H1 (cell line): ENCODE data around the gene MIPOL1.

Experiments used
- CHD1 ChIP-seq: IDR thresholded peaks from 2 replicates; pipeline ENCODE4 v1.6.1; 2012; ENCODE audit warnings: low read depth, low read length, improper control_type of control experiment
- EGR1 ChIP-seq: IDR thresholded peaks from 2 replicates; pipeline ENCODE4 v1.6.1; 2011; ENCODE audit warnings: low read depth, low read length, borderline replicate concordance
- HDAC6 ChIP-seq: IDR thresholded peaks from one replicate; pipeline ENCODE4 v1.7.1; 2012; ENCODE audit warnings: low read depth, mild to moderate bottlenecking, inconsistent platforms, low read length, moderate library complexity
- KDM4A ChIP-seq: IDR thresholded peaks from one replicate; pipeline ENCODE4 v1.7.1; 2012; ENCODE audit warnings: low read depth, mild to moderate bottlenecking, moderate library complexity, low read length, inconsistent platforms; ENCODE audit not compliant: severe bottlenecking
- POLR2A ChIP-seq, 2 experiments: IDR thresholded peaks; 1 replicate in 1 of 2; 2 replicates in 1 of 2; pipeline ENCODE4 v1.6.1; 2011; ENCODE audit warnings: low read depth in 2 of 2, low read length in 2 of 2, mild to moderate bottlenecking in 2 of 2; ENCODE audit errors: control extremely low read depth in 1 of 2
- POLR2AphosphoS5 ChIP-seq: IDR thresholded peaks from 2 replicates; pipeline ENCODE4 v1.6.1; 2011; ENCODE audit warnings: low read depth, low read length
- RBBP5 ChIP-seq: IDR thresholded peaks from 2 replicates; pipeline ENCODE4 v1.7.1; 2012; ENCODE audit warnings: low read depth, mild to moderate bottlenecking, inconsistent platforms, low read length, moderate library complexity, borderline replicate concordance
- SIN3A ChIP-seq, 2 experiments: IDR thresholded peaks in 1 of 2; conservative IDR thresholded peaks in 1 of 2; 2 replicates each; pipeline ENCODE4 v1.6.1; 2011 to 2012; ENCODE audit warnings: low read length in 2 of 2, improper control_type of control experiment in 1 of 2, low read depth in 1 of 2, mild to moderate bottlenecking in 1 of 2
- SP2 ChIP-seq: IDR thresholded peaks from 2 replicates; pipeline ENCODE4 v1.6.1; 2012; ENCODE audit warnings: mild to moderate bottlenecking, low read length, inconsistent platforms
- SUZ12 ChIP-seq: fragments of 200-600 bp; sonication (generic); IDR thresholded peaks from 2 replicates; pipeline ENCODE4 v1.6.1; 2012; ENCODE audit warnings: mild to moderate bottlenecking, inconsistent platforms, low read length, moderate library complexity, mixed read lengths
- YY1 ChIP-seq: IDR thresholded peaks from 2 replicates; pipeline ENCODE4 v1.6.1; 2011; ENCODE audit warnings: low read depth, mild to moderate bottlenecking, low read length
- TF ChIP-seq, protein P1 (sequence below), 3 experiments: IDR thresholded peaks; 1 replicate in 2 of 3; 2 replicates in 1 of 3; pipeline versions ENCODE4 v1.5.1 to v1.6.1; 2011; ENCODE audit warnings: low read length in 3 of 3, mild to moderate bottlenecking in 3 of 3, inconsistent platforms in 2 of 3, low read depth in 1 of 3, moderate library complexity in 1 of 3; ENCODE audit not compliant: insufficient read depth in 1 of 3; ENCODE audit errors: control extremely low read depth in 1 of 3
- TF ChIP-seq, protein P2 (sequence below): IDR thresholded peaks from 2 replicates; pipeline ENCODE4 v1.6.1; 2012; ENCODE audit warnings: inconsistent platforms
- TF ChIP-seq, protein P3 (sequence below): IDR thresholded peaks from 2 replicates; pipeline ENCODE4 v1.6.1; 2011; ENCODE audit warnings: low read length, improper control_type of control experiment

DNA sequence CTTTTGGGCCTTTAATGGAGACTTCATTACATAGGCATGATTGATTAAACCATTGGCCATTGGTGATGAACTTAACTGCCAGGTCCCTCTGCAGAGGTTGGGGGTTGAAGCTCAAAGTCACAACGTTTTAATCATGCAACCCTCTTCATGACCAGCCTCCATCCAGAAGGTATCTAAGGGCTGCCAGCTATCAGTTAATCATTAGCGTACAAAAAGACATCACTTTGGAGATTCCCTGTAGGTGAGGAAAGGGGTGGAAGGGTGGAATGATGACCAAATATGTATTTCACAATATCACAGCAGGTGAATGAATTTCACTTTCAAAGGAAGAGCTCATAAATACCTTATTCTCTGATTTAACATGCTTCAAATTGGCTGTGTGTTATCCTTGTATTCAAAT lies 92.0 kb downstream of the MIPOL1 start:
- TF ChIP-seq, protein P1, sequence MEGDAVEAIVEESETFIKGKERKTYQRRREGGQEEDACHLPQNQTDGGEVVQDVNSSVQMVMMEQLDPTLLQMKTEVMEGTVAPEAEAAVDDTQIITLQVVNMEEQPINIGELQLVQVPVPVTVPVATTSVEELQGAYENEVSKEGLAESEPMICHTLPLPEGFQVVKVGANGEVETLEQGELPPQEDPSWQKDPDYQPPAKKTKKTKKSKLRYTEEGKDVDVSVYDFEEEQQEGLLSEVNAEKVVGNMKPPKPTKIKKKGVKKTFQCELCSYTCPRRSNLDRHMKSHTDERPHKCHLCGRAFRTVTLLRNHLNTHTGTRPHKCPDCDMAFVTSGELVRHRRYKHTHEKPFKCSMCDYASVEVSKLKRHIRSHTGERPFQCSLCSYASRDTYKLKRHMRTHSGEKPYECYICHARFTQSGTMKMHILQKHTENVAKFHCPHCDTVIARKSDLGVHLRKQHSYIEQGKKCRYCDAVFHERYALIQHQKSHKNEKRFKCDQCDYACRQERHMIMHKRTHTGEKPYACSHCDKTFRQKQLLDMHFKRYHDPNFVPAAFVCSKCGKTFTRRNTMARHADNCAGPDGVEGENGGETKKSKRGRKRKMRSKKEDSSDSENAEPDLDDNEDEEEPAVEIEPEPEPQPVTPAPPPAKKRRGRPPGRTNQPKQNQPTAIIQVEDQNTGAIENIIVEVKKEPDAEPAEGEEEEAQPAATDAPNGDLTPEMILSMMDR (IDR thresholded peaks at IDR 0.05; ENCODE audit: control extremely low read depth in 1 of 3, insufficient read depth in 1 of 3, low read depth in 1 of 3, low read length in 3 of 3) = no peak
- TF ChIP-seq POLR2A (IDR thresholded peaks at IDR 0.05; ENCODE audit: control extremely low read depth in 1 of 2, low read depth in 2 of 2, low read length in 2 of 2) (no peak), SUZ12 (no peak), RBBP5 (no peak), HDAC6 (no peak), EGR1 (no peak), CHD1 (no peak), POLR2AphosphoS5 (no peak), YY1 (no peak), KDM4A (no peak), SIN3A (conservative IDR thresholded peaks at IDR 0.05 in 1 of 2, IDR thresholded peaks at IDR 0.05 in 1 of 2; ENCODE audit: low read depth in 1 of 2, low read length in 2 of 2) (no peak), SP2 (no peak)
- TF ChIP-seq, protein P2, sequence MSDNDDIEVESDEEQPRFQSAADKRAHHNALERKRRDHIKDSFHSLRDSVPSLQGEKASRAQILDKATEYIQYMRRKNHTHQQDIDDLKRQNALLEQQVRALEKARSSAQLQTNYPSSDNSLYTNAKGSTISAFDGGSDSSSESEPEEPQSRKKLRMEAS = no peak
- TF ChIP-seq, protein P3, sequence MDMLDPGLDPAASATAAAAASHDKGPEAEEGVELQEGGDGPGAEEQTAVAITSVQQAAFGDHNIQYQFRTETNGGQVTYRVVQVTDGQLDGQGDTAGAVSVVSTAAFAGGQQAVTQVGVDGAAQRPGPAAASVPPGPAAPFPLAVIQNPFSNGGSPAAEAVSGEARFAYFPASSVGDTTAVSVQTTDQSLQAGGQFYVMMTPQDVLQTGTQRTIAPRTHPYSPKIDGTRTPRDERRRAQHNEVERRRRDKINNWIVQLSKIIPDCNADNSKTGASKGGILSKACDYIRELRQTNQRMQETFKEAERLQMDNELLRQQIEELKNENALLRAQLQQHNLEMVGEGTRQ = no peak
